ENCODE results near the gene PODXL.
"Not testable (repeated sequence)": the region's sequence is repeated elsewhere in the genome, so short reads cannot be mapped to it uniquely, and the experiment has no call there.

Gene PODXL

GRCh38 chr7:131508754-131509486 lies 47.5 kb downstream of the PODXL start:
- no peak for DNase-seq (ENCODE audit: low spot score)

DNA sequence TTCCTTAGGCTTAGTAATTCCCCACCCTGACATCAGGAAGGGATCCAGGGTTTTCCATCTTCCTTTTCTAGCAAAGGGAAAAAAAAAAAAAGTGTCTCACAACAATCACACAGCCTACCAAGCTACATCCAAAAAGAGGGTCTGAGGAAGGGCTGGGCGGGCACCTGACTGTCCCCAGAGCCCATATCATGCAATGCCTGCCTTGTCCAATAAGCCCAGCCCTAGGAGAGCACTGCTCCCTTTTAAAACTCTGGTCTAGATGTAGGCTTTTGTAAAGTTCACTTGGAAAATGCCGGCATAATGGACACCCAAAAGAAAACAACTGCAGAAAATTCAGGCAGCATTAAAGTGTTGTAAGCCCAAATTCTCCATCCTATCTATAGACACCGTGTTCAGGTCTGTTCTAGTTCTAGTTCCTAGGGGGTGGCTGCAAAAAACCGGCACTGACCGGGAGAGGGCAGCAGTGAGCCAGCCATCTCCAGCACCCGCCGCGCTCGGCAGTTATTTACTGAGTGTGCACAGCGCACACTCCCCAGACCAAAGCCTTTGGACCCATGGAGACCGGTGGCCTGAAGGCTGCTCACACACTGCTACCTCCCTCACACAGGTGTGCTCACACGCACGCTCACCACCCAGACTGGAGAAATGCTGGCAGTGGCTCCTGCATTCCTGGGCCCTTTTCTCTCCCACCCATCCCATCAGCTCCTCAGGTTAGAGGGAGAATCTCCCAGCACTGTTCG lies 48.7 kb downstream of the PODXL start:
- peak; percentile 82 for DNase-seq (ENCODE audit: low spot score)

DNA sequence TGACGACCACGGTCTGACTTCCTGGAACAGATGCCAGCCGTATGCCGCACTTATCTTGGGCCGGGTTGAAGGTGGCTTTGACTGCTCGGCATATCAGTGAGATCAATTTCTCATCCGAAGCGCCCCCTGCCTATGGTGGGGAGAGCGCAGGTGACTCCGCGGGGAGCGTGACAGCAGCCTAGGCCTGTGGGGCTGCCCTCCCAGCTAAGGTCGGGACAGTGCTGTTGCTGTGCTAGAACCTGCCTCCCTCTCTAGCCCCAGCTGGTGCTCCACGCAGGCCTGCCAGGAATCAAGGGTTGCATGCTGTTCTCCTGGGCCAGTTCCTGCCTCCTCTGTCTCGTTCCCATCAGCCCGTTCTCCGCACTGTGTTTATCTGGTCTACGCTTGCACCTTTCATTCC lies 49.8 kb downstream of the PODXL start:
- DNase-seq (ENCODE audit: low spot score), result no peak

DNA sequence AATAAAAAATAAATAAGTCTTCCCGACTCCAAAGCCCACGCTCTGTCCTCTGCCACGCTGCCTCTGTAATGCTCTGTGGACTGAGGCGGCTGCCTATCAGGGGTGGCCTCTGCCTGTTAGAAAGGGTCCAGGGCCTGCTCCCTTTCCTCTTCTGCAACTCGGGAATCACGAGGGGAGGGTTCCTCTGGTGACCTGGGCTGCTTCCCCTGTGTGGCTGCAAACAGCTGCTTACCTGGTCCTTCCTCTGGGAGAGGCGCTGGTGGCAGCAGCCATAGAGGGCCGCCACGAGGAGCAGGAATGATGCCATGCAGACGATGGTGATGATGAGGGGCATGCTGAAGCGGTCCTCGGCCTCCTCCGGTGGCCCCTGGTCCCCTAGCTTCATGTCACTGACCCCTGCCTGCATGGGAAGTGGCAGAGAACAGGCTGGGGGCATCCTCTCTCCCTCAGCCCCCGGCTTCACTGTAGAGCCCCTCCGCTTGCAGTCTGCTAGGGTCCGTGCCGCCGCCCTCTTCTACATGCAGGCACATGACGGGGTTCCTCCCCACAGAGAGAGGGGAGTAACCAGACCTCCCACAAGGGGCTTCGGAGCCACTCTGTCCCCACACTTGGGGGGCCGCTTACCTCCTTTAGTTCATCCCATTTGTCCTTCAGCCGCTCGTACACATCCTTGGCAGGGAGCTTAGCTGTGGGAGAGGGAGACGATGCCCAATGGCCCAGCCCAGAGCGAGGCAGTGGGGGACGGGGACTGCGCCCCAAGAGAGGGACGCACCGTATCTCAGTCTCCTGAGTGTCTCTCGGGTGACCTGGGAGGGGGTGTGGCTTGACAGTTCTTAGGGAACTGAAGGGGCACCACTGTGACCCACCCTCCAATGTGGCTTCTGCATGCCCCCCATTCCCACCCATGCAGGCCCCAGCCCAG lies 50.5 kb downstream of the PODXL start:
- no peak for DNase-seq (ENCODE audit: low spot score)

- DNase-seq (ENCODE audit: low spot score), result not testable (repeated sequence)
Measured at GRCh38 chr7:131505037-131505620, 51.3 kb downstream of the PODXL start.

- no peak for DNase-seq (ENCODE audit: low spot score)
Measured at GRCh38 chr7:131504157-131504899, 52.1 kb downstream of the PODXL start.

DNA sequence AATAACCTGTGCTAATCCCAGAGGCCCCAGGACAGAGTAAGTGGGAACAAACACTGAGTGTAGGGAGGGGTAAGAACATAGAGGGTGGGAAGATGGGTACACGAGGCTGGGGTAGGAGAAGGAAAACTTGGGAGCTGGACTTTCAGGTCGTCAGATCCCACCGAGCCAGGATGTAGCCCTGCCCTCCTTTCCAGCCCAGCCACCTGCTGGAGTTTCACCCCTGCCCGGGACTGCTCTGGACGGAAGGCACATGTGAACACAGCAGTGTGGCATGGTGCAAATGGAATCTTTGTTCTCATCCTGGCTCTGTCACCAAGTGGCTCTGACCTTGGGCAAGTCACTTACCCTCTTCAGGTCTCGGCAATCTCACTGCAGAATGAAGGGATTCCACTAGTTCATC lies 52.8 kb downstream of the PODXL start:
- no peak for DNase-seq (ENCODE audit: low spot score)

DNA sequence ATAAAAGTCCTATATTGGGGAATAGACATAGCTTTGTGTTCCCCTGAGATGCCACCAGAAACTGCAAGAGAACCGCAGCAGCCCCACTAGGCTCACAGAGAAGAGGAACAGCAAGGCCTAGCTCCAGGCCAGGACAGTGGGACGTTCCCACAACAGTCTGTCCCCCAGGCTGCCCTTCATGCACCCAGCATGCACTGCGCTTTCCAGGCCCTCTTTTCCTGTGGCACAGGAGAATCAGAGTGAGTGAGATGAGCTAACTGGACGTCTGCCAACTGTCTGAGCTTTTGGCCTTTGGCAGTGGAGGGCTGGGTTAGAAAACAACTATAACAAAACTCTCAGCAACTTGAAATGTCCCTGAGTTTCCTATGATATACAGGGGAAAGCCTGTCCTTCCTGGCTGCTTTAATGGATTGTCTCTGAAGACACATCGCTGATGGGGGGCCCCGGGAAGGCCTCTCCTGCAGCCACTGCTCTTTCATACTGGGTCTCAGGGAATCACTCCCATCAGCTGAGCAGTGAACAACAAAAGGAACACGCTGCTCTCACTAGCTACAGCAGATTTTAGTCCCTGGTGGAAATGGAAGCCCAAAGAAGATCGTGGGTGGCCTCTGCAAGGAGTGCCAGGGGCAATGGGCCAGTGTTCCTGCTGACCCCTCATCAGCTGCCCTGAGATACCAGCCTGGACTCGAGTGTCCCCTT lies 53.5 kb downstream of the PODXL start:
- no peak for DNase-seq (ENCODE audit: low spot score)

DNA sequence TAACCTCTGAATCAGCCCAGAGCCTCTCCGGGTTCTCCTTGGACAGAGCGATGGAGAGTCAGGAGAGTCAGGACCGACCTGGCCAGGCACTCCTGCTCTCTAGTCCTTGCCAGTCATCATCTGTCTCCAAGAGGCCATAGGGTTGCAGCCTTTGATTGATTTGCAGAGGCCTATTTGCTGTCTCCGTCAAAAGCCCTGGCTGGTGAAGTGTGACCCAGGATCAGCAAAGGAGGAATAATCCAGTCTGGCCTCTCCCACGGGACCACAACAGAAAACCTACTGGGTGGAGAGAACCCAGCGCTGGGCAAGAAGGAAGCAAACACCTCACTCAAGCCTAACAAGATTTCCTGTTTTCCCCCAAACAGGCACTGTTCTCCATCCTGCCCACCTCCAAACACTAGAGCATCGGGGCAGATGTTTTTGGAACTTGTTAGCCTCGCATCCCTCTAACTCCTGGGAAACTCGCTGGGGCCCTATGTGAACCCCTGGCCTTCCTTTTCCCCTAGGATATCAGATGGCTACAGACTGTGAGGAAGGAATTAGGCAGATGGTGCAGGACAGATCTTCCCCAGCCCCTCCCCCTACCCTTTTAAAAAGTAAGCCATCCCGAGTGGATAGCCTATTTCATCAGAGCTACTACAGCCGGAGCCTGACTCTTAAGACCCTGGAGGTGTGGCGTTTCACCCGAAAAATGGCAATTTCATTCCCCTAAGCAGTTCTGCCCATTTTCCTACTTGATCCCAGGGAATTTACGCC lies 54.3 kb downstream of the PODXL start:
- no peak for DNase-seq (ENCODE audit: low spot score)

- peak; percentile 81 for DNase-seq (ENCODE audit: low spot score)
Measured at GRCh38 chr7:131501422-131501821, 55.0 kb downstream of the PODXL start.

DNA sequence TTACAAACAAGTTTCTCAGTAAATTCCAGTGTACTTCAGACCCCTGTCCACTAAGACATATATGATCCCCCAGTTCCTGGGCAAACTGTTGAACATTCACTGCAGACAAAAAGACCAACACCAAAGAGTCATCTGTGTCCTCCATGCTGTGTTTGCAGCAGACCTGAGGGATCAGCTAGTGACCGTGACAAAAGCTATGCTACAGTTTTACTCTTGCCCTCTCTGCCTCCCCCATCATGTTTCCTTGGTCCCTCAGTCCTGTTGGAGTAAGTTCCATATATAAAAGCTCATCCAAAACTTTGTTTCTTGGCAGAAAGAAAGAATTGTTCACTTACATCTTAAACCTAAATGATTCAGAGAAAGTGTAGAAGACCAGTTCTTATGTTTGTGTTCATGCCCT lies 56.1 kb downstream of the PODXL start:
- no peak for DNase-seq (ENCODE audit: low spot score)

- DNase-seq (ENCODE audit: low spot score), result no peak
Measured at GRCh38 chr7:131499801-131500200, 56.6 kb downstream of the PODXL start.

- no peak for DNase-seq (ENCODE audit: low spot score)
Measured at GRCh38 chr7:131498237-131498885, 58.1 kb downstream of the PODXL start.

GRCh38 chr7:131497454-131497853 lies 59.0 kb downstream of the PODXL start:
- no peak for DNase-seq (ENCODE audit: low spot score)

GRCh38 chr7:131495669-131496498 lies 60.5 kb downstream of the PODXL start:
- no peak for DNase-seq (ENCODE audit: low spot score)

- DNase-seq (ENCODE audit: low spot score), result no peak
Measured at GRCh38 chr7:131494182-131494581, 62.2 kb downstream of the PODXL start.

DNA sequence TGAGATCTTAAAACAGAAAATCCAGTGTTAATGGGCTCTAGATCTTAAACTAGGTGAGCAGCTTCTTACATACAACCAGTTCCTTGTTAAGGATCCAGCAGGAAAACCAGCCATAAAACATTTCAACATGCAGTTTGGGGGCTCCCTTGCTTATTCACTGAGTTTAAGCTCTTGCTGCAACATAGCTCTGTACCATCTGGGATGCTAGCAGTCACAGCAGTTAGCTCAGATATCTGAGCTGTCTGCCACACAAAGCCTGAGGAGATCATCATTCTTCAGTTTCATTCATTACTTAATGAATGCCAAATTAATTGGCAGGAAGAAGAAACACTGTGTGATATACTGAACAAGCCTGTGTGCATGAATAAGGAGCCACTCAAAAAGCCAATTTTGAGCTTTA lies 62.8 kb downstream of the PODXL start:
- DNase-seq (ENCODE audit: low spot score), result no peak

DNA sequence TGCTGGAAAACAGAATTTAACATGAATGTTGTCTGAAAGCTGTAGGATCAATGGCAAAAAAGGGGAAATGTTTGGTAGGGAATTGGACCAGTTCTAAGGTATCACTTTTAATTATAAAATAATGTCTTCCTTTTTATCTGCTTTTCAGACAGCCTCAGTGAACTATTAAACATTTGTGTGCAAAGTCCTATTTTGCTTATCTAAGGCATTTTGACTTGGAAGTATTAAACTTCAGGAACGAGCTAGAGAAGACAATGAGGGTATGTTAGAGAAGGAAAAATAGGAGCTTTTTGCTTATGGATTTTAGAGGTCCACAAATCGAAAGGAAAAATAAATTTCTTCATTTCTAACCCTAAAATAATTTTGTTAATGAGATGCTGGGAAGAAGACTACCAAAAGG lies 63.3 kb downstream of the PODXL start:
- DNase-seq (ENCODE audit: low spot score), result no peak

GRCh38 chr7:131489881-131490280 lies 66.5 kb downstream of the PODXL start:
- DNase-seq (ENCODE audit: low spot score), result no peak

Data from activated CD4-positive, alpha-beta T cell treated with anti-CD3 and anti-CD28 coated beads, Interleukin-2, Interleukin-4, amounts not matched to agents 100 ng/mL and 50 ng/mL, durations not matched to agents 16 hours and 8 hours (primary cell).